NCI-H1694 treated with DMSO at 0.1 percent for 48 hours (cell line): ENCODE measurements around the gene INPP5A.

Experiments used
- DNase-seq: peaks from one replicate; lab custom pipeline; 2025; lab: John Stamatoyannopoulos, UW

INPP5A gene

DNA sequence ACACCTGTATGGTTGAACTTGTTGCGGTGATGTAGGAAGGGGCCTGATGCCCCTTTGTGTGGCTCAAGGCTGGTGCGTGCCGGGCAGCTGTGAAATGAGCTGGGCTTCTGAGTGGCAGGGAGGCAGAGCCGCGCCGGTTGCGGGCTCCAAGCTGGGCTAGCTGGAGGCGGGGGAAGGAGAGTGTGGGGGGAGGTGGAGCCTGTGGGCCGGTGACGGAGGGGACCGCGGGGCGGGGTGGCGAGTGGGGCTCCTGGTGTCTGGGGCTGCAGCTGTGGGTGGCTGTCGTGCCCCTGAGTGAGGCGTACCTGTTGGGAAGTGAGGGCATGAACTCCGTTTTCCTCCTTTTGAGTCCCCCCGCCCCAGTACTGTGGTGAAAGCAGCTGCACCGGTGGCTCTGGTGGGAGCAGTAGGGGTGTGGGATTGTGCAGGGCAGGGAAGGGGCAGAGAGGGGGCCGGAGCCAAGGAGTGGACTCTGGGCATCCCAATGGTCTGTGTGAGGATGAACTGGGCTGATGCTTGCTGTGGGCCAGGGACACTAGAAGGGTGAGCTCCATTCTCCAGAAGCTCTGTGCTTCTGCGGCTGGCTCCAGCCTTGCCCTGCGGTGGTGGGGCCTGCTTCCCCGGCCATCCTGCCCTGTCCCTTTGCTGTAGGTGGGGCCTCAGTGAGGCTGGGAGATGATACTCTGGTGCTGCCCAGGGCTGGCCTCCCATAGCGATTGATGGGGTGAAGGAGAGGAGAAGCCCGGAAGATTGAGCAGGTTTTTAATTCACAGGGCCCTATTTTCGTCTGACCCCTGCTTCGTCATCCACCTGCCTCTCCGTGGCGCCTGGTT, 41.7 kb downstream of the INPP5A start:
- DNase-seq: no peak

DNA sequence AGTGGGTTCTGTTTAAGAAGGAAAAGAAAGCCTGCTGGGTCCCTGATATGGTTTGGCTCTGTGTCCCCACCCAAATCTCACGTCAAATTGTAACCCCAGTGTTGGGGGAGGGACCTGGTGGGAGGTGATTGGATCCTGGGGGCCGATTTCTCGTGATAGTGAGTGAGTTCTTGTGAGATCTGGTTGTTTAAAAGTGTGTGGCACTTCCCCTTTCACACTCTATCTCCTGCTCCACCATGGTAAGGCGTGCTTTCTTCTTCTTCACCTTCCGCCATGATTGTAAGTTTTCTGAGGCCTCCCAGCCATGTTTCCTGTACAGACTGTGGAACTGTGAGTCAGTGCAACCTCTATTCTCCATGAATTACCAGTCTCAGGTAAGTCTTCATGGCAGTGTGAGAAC, 42.6 kb downstream of the INPP5A start:
- DNase-seq: no peak

DNA sequence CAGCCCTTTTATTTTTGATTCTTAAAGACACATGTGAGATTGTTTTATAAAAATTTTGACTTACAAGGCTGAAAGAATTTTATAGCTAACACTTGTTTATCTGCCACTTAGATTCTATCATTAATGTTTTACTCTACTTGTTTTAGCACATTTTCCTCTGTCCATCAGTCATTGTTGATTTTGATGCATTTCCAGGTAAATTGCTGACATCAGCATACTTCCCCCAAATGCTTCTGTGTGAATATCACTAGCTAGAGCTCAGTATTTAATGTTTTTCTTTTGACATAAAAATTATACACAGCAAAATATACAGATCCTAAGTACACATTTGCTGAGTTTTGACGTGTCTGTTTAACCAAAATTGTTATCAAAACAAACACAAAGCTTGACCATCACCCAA, 43.0 kb downstream of the INPP5A start:
- DNase-seq: no peak

DNA sequence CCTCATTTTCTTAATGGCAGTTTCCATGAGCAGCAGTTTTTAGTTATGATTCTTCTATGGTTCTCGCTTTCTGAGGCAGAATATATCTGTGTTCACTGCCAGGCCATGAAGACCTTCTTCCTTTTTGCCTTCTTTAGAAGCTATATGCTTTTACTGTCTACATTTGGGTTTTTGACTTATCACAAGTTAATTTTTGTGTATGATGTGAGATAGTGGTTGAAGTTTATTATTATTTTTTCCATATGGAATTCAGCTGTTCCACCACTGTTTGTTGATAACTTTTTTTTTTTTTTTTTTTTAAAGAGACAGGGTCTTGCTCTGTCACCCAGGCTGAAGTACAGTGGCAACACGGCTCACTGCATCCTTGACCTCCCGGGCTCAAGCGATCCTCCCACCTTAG, 44.5 kb downstream of the INPP5A start:
- no peak for DNase-seq

DNA sequence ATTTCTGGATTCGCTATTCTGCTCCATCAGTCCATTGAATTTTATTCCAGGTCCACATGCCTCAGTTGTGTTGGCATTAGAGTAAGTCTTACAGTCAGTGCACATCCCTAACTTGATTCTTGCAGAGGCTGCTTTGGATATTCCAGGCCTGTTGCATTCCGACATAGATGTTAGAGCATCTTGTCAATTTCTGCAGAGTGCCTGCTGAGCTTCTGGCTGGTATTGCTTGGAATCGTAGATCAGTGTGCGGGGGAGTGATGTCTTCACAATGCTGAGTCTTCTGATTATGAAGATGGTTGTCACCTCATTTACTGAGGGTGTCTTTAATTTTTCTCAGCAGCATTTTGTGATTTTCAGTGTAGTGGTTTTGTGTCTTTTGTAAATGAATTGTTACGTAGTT, 45.2 kb downstream of the INPP5A start:
- DNase-seq: no peak

DNA sequence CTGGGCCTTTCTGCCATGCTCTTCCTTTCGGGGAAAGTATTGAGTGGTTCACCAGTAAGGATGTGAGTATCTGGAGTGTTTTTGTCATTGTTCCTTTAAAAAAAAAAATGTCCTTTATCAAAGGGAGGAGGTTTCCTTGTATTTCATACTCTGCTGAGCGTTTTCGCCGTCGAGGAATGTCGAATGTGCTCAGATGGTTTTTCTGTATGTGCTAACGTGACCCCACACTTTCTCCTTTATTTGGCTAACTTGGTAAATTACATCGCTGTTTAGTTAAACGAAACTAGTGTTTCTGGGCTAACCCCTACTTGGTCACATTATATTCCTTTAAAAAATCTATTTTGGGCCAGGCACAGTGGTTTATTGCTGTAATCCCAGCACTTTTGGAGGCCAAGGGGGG, 45.9 kb downstream of the INPP5A start:
- no peak for DNase-seq

DNA sequence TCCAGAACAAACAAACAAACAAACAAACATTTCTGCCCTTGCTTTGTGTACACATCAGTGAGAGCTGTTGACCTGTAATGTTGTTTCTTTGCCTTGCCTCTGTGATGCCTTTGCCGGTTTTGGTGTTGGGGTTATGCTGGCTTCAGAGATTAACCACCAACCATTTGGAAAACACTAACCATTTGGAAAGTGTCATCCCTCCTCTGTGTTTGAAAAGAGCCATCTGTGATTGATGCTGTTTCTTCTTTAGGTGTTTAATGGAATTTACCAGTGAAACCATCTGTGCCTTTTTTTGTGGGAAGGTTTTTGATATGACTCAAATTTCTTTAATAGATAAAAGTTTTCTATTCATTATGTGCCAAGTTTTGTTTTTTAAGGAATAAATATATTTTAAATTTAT, 46.5 kb downstream of the INPP5A start:
- no peak for DNase-seq

DNA sequence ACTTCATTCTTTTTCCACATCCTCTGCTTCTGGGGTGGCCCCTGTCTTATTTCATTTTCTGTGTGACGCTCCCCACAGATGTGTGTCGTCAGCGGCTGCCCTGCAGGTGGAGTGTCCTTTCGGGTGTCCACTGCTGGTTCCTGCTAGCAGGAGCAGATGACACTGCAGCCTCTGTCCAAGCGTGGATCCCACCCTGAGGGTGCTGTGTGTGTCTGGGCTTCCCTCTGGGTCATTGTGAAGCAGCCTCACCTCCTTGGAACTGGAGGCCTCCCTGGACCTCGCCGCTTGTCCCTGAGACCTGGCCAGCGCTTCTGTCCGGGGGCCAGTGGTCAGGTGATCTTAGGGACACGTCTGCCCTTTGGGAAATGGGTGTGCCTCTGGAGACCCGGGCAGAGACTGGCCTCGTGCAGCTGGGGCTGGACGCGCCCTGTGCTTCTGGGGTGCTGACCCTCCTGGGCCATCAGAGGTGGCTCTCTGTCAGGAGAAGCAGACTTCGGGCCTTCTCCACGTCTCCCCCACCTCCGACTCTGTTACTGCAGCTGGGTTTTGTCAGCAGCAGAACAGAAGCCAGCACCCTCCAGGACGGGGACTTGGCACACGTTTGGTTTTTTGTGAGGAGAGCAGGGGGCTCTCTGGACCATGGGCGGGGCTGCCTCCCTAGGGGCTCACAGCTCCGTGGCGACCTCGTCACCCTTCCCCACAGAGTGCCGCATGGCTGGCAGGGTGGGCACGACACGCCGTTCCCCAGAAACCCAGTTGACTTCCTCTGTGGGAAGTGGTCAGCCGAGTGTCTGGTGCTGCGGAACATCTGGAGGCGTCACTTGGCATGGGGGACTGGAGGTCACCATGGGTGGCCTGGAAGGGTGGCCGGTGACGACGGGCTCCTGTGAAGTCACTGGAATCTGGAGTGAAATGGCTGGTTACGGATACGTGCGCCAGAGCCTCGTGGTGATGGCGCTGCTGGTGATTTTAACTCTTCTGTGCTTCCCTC, 48.4 kb downstream of the INPP5A start:
- DNase-seq: no peak

DNA sequence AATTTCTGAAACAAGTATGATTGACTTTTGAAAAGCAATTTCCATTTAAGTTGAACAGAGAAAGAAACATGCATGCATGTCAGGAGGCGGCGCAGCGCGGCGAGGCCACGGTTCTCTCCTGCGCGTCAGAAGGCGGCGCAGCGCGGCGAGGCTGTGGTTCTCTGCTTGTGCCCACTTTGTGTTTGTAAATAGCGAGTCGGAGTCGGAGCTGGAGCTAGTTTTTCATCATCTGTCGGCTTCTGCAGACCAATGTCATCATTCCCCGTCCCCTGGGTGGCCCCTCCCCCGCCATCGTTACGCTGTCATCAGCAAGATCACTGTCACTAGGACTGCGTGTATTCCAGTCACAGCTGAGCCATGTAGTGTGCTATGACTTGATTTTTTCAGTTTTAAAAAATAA, 49.2 kb downstream of the INPP5A start:
- DNase-seq: no peak

DNA sequence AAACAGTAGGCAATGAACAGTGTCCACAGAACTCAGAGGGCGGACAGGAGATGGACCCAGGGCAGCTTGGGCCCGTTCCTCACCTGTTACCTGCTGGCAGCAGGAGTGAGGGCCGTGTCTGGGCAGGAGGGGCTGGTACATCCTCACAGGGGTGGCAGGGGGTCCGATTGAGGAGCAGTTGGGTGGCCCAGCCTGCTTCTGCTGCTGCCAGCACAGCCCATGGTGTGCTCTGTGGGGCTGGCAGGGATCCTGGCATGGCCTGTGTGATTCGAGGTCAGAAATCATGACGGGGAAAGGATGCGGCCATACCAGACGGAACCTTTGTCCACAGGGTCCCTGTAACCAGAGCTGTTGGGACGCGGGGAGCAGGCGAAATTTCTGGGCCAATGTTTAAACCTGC, 49.6 kb downstream of the INPP5A start:
- no peak for DNase-seq

DNA sequence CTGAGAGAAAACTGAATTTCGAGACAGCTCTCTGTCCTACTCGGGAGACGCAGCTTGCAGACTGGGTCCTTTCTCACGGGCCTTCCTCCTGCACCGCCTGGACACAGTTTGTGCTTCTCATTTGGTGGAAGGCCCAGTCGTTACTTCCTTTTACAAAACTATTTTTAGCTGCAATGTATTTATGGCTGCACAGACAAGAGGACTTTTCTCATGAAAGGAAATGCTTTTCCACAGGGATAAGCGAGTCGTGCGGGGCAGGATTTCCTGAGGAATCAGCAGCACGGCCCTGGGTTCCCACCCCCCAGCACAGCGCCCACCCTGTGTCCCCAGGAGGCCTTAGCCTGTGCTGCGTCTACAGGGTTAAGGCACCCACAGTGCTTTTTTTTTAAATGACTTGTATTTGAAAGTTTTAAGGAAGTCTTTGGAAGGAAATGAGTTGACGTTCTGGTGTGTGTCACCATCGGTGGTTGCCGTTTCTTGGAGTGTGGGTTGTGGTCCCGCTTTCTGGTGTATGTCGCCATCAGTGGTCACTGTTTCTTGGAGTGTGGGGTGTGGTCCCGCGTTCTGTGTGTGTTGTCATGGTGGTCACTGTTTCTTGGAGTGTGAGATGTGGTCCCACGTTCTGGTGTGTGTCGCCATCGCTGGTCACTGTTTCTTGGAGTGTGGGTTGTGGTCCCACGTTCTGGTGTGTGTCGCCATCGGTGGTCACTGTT, 50.9 kb downstream of the INPP5A start:
- DNase-seq: no peak

DNA sequence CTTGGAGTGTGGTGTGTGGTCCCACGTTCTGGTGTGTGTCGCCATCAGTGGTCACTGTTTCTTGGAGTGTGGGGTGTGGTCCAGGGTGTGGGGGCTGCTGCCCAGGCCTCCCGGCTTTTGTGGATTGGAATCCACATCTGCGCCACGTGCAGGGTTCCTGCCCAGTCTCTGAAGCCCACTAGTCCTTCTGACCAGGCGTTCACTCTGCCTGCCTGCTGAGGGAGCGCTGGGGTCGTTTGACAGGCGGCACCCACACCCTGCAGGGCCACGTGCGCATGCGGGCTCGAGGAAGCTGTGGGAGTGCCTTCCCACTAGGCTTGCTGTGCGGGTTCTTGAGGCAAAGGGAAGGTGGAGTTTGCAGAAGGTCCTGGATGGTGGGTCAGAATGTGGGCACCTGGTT, 51.4 kb downstream of the INPP5A start:
- DNase-seq: no peak

DNA sequence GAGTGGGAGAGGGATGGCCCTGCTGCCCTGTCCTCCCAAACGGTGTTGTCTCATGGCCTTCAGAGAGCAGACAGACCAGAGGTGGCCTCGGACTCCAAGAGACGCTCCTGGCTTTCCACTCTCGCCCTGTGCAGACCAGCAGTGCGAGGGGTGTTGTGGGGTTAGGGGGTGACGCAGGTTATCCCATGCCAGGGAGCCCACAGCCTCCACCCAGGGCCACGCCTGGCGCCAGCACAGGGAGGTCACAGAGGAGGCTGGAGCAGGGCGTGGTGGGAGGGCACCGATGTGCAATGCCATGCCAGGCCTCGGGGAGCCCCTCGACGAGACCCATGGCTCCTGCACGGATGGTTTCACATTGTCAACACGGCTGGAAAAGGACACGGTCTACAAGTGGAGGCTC, 52.1 kb downstream of the INPP5A start:
- no peak for DNase-seq

DNA sequence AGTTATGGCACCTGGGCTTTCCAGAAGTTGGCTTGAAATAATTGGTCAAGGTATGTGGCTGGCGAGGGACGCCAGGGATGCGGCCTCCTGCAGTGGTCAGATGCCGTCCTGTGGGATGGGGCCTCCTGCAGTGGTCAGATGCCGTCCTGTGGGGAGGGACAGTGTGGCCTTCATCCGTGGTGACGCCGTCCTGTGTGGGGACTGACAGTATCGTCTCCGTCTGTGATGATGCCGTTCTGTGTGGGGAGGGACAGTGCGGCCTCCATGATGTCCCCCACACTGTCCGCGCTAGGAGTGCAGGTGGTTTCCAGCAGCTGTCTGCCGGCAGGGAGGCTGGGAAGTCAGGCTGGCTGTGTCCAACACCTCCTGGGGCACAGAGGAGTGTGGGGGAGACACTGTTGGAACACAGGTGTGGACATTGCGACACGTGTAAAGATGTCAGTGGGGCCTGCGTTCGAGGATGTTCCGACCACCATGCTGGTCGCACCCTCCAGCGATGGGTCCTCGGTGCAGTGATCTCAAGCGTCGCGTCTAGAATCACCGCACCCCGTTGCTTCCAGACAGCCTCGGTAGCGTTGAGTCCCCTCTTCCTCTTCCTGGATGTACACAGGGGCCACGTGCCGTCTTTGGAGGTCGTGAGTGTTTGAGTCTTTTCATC, 52.6 kb downstream of the INPP5A start:
- DNase-seq: no peak

DNA sequence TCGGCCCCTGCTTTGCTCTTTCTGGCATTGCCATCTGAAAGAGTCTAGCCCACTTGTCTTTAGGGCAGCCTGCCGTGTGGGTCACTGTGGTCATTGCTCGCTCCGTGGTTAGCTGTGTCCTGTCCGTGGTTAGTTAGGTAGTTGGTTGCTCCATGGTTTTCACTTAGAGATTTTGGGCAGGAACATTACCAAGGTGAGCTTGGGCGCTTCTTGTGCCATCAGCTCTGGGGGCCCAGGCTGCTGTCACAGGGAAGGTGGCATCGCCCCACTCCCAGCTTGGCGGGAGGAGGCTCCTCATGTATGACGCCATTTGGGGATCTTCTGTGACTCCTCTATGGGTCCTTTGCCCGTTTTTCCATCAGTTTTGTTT, 53.1 kb downstream of the INPP5A start:
- no peak for DNase-seq

DNA sequence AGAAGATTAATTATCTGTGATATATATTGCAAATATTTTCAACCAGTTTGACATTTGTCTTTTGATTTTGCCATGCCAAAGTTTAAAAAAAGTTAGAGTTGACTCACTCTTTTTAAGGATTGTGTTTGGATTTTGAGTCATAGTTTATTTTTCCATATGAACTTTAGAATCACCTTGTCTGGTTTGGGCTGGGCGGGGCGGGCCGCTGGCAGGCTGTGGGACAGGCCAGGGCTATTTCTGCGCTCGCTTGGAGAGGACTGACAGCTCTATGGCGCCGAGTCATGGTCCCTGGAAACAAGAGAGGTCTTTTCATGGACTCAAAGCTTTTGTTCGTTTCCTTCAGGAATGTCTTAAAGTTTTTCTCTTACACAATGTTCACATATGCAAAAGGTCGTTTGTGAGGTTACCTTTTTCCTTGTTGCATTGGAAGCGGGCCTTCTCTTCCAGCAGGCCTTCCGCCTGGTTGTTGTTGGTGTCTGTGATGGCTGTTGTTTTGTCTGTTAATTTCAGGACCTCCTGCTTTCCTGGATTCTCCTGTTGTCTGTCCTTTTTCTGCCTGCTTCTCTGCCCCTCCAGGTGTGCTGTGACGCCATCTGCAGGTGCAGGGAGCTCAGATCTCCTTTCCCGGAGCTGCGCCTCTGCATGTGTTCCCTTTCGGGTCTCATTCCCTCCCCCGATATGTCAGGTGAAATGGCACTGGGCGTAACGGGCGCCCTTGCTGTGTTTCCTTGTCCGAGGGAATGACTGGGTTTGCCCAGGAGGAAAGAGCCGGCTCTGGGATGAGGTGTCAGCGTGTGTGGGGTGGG, 53.8 kb downstream of the INPP5A start:
- no peak for DNase-seq

DNA sequence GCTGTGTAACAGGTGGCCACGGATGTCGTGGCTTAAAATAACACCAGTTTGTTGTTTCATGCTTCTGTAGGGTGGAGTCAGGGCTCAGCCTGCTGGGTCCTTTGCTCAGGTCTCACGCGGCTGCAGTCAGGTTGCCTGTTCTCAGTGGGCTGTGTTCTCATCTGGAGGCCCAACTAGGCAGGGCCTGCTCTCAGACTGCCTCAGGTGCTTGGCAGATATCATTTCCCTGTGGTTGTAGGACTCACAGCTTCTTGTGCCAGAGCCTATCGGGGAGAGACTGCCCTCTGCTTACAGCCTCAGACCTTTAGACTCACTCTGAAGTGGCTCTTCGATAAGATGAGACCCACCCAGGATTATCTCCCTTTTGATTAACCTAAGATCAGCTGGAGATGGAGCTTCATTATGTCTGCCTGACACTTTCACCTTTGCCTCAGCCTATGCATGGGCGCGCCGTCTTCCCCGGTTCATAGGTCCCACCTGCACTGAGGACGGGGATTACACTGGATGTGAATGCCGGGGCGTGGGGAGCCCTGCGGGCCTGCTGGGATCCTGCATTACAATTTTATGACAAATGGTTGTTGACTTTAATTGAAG, 55.3 kb downstream of the INPP5A start:
- no peak for DNase-seq

DNA sequence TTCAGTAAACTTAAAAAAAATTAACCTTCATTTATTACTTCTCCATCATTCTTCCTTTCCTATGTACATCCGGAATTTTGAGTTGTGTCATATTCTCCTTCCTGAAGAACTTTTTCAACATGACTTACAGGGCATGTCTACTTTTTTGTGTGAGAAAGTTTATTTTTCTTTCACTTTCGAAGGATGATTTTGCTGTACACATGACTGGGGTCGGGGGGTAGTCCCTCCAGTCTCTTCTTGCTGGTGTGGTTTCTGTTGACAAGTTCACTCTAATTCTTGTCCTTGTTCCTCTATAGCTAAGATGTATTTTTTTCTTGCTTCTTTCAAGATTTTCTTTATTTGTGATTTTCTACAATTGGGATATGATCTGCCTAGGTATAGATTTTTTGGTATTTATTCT, 55.8 kb downstream of the INPP5A start:
- no peak for DNase-seq

DNA sequence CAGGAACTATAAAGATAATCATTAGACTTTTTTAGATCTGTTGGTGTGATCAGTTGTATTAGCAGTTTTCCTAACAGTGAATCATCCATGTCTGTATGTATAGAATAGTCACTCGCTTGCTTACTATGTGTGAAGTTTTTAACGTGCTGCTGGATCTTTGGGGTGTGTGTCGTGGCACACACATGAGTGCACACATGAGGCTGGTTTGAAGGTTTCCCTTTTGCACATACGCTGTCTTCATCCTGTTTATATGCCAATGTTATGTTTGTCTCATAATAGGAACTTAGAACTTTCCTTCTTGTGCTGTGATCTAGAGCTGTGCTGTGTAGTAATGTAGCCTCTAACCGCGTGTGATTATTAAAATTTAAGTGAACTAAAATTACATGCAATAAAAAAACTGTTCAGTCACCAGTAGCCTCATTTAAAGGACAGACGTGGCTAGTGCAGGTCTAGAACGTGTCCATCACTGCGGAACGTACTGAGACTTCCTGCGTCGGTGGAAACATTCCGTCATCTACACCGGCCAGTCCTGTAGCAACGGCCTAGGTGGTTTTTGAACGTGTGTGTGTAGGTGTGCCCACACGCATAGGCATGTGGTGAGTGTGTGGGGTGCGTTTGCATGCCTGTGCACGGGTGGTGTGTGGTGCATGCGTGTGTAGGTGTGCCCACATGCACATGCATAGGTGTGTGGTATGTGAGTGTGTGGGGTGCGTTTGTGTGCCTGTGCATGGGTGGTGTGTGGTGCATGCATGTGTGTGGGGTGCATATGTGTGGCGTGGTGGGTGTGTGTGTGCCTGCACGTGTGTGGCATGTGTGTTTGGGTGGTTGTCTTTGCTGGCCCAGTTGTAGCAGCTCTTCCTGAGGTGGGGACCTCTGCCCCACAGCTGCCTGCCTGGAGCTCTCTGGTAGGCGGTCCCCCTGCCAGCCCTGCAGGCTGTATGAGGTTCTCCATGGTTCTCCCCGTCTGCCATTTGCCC, 56.6 kb downstream of the INPP5A start:
- DNase-seq: no peak

DNA sequence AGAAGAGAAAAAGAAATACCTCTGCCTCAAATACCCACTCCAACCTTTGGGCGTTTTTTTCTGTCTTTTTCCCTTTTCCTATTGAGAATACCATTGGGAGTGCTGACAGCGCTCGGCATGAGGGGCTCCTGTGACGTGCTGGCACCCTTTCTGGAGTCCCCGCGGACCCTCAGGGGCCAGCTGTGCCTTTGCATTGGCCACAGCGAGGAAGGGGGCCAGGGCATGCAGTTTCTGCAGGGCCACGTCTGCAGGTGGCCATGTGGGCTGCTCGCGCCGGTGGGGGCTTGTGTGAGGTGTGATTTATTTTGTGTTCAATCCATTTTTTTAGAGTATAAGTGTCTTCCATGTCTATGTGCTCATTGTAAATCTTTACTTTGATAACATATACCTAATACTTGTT, 57.4 kb downstream of the INPP5A start:
- DNase-seq: no peak
